ENCODE data around the gene ARL6.
"Not testable (repeated sequence)": the region's sequence is repeated elsewhere in the genome, so short reads cannot be mapped to it uniquely, and the experiment has no call there.

Gene ARL6

DNA sequence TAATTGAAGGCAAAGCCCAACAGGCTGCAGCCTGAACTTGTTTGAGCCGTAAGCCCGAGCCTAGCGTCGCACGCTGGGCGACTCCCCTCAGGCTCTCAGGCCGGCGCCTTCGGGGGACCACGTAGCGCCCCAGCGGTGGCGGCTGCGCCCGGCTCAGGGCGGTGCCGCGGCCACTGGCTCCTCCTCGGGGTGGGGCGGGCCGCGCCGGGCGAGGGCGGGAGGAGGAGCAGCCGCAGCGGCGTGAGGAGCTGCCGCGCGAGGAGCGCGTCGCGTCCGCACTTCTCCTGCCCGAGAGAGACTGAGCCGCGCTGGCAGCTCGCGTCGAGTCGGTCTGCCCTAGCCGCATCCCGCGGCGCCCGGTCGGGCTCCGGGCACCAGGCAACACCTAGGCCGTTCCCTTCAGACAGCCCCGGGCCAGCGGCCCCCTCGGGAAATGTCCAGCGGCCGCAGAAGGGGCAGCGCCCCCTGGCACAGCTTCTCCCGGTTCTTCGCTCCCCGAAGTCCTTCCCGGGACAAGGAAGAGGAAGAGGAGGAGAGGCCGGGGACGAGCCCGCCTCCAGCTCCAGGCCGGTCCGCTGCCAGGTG, 57.3 kb downstream of the ARL6 start, which contains the start of gene CRYBG3:
Gene CRYBG3 (plus strand): TSS at position 238 of the 585 bp plus-strand sequence. CDS start 196 bp downstream, at position 434.
- peak; percentile 77 for DNase-seq

DNA sequence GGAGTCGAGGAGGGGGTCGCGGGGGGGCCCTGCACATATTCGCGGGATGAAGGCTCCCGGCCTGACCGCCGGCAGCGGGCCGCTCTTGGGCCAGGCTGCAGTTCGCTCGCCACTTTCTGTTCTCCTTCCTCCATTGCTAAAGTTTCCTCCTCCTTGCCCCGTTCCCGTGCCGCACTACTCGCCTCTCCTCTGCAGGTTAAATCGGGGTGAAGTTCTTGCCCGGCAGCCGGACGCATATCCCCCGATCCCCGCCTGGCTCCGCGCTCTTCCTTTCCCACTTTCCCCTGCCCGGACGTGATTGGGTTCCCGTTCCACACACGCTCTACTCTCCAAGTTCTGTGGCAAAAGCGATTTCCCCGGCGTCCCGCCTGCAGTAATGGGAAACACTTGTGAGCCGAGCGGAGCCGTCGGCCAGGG, 57.8 kb downstream of the ARL6 start:
- no peak for DNase-seq

DNA sequence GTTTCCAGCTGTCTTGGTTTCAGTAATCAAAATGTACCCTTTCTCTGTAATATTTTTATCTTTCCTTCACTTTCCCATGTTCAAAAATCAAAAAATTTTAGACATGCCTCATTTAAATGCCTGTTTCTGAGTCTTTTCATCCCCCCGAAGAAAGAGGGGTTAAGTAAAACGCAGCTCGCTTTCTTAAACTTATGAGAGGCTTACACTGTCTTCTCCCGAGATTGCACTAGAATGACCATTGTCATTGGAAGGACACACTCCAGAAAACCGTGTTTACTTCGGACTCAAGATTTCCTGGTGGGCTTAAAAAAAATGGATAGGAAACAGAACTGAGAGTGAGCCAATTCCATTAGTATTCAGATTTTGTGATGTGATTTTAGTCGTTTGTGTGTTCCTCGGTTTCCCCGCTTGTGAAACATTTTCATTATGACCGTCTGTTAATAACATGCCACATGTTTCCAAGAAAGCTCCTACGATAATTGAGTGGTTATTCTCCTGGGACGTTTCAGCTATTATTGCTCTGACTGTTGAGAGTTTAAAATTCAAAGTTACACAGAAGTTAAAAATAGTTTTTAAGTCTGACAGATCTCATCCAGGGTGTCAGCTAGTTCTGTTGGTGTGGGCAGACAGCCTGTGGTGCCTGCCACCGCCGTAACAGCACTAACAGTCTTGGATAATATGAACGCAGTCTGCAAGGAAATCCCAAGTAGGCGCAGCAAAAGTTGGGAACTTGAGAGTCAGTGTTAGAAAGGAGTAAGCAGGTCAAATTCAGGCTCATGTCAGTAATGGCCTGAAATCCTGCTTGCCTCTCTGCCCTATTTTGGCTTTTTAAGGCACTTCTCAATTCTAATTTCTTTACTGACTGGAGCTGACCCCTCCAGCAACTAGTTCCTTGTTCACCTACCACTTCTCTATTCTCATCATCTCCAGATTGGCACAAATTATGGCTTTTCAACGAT, 58.8 kb downstream of the ARL6 start:
- no peak for DNase-seq

DNA sequence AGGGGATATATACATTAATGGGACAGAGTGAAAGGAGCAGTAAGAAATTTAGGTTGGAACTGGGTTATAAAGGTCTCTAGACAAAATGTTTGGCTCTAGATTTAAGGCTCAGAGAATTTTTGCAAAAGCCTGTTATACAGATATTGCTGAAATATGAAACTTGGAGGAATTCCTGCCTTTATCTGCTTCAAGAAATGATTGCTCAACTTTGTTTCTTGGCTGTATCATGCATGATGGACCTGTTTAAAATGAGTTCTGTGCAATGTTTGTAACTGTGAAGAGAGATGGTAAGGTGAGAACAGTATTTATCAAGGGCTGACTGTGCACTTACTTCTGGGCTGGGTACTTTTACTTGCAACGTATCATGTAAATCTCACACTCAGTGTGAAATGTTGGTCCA, 60.5 kb downstream of the ARL6 start:
- no peak for DNase-seq

DNA sequence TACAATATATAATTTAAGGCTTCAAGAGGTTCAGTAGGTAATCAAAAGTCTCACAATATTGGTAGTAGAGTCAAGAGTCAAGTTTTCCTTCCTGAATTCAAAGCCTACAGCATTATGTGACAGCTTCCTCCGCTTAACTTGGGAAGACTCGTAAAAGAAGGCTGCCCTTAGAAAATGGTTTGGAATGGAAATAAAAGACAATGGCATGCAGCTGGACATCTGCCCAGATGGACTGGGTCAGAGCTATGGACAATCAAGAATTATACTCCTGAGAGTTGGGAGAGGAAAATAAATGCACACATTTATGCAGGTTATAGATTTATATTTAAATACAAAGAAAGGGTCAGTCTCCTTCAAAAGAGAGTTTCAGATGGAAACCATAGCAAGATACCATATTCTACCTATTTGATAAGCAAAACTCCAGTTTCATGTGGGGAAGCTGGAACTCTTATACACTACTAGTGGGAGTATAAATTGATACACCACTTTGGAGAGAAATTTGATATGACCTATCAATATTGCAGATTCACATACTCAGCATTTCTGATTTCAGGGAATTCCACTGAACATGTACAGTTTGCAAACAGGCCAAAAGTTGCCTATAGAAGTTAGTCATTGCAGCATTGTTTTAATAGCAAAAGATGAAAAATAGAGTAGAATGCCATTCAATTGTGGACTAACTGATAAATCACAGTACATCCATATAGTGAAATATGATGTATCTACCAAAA, 63.3 kb downstream of the ARL6 start:
- no peak for DNase-seq

DNA sequence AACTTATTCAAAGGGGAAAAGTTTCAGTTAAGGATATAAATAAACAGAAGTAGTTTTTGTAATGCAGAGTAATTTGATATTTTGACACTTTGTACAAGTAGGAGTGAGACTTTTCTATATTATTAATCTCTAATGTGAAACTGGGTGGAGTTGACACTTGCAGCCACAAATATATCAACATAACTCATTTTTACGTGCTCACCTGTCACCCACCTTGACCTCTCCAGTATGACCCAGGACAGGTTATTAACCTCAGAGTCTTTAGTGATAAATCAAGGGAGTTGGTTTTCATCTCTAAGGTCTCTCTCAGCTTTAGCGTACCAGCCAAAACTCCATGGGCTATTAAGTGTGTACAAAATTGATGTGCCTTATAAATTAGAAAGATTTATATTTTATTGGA, 64.6 kb downstream of the ARL6 start:
- no peak for DNase-seq

DNA sequence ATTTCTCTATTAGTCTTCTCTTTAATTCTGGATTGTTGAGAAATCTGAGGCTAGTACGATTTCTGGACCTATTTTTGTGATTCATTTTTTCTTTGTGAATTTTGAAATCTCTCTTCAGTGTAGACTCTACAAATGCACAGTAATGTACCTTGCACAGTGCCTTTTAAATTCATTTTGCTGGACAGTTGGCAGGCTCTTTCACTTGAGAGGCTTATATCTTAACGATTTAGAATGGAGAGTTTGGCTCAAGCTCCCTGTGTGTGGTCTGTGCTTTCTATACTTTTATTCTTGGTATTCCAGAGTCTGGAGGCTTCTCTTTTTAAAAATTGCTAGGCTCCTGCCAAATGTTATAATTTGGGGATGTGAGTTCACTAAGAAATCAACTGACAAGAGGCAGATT, 66.1 kb downstream of the ARL6 start:
- DNase-seq: no peak

DNA sequence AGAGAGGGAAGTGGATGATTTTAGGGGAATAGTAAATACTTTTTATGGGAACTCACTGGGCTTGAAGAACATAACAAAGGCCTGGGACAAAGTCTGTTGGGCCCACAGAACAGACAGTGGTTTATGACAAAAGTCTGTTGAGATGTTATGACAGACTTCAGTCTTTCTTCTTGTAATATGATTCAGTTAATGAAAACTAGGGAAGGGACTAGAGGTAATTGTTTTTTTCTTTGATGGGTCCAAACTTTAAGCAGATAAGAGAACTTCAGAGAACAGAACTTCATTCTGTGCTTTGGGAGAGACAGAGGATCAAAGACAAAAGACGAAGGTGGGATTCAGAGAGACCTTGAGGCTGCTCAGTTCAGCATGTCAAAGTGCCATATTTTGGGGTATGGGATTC, 66.6 kb downstream of the ARL6 start:
- no peak for DNase-seq

DNA sequence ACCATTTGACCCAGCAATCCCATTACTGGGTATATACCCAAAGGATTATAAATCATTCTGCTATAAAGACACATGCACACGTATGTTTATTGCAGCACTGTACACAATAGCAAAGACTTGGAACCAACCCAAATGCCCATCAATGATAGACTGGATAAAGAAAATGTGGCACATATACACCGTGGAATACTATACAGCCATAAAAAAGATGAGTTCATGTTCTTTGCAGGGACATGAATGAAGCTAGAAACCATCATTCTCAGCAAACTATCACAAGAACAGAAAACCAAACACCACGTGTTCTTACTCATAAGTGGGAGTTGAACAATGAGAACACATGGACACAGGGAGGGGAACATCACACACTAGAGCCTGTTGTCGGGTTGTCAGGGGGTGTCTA, 68.6 kb downstream of the ARL6 start:
- DNase-seq: not testable (repeated sequence)

DNA sequence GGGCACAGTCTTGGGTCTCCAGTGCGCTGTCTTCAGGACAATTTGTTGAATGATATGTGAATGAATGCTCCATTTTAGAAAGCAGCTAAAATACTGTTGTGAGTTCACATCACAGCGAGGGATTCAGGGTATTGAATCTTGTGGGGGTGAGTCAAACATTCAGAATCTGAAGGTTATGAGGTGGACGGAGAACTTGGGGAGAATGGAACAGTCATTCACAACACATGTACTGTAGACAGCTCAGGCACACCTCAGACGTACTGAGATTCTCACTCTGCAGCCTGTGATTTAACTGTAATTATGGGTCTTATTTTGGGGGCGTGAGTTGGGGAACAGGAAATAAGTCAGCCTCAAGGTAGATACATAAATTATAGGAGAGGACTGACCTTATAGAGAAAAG, 71.2 kb downstream of the ARL6 start:
- no peak for DNase-seq

DNA sequence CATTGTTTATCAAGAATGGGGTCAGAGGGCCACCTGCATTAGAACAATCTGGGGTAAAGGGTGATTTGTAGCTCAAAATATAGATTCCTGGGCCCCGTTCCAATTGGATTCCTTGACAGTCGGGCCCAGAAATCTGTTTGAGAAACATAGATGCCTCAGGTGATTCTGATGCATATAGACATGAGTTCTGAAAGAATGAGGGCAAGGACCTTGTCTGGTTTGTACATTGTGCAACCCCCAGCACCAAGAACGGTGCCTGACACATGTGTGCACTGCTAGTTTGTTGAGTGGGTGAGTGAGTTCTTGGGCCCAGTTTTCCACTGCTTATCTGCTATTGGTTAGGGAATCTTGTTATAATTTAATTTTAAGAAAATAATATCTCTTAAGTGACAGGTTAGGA, 73.8 kb downstream of the ARL6 start:
- no peak for DNase-seq

DNA sequence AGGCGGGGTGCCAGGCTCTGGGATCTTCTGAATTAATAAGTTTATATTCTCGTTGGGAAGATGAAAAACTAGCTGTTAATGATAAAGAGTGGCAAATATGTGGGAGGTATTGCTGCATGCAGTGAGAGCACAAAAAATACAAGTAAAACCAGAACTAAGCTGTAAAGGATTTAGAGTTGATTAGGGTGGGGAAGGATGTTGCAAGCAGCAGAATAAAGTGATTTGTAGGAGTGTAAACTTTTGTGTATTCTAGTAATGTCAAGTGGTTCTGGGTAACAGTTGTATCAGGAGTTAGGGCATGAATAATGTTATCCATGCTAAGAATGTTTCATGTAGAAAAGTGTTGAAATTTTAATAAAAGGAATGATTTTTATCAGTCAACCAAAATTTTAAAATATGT, 75.4 kb downstream of the ARL6 start:
- DNase-seq: no peak

DNA sequence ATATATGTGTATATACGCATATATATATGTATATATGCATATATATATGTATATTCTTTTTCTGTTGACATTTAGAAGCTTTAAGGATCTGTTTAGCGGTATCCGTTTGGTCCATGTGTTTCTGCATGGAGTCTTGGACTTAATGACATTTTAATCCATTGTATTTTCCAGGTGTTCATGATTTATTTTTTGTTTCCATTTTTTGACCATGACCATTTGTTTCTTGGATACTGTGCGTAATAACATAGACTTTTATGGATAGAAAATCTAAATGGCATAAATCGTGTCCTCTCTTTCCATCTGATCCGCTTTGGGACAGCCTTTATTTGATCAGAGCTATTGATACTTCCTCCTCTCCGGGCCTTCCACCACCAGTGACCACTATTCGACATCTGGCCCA, 76.7 kb downstream of the ARL6 start:
- DNase-seq: no peak

DNA sequence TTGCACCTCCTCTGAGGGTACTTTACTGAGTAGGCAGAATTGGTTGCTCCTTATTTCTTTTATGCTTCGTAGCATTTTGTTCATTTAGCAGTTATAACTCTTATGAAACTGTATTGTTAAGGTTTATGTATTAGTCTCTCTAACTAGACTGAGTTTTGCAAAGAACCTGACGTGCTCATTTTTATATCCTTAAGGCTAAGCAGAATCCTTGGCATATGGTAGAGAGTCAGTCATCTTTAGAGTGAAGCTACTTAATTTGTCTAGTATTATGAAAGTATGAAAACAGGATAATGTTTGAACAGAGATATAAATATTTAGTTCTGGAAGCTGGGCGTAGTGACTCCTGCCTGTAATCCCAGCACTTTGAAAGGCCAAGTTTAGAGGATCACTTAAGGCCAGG, 77.4 kb downstream of the ARL6 start:
- no peak for DNase-seq

DNA sequence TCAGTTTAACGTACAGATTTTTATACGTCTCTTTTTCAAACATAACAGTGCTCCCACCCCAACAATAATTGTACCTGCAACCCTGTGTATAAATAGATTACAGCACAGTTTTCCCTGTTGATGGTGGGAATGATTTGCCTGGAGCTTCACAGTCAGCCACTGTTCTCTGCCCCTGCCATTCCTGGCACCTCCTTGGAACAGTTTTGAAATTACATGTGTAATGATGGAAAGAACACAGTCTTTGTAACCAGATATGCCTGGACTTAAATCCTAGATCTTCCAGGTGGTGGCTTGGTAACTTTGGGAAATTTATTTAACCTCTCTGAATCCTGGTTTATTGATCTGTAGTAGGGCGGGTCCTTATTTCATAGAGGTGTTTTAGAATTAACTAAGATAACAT, 84.2 kb downstream of the ARL6 start:
- no peak for DNase-seq
